Naive thymus-derived CD4-positive, alpha-beta T cell (primary cell): ENCODE data around the gene ZNF845. TPM values are rescaled to one million over a fixed set of nuclear protein-coding genes. Genes with fewer than 3 reads are reported as not detected.

Source experiments
- ATAC-seq: fragments of 150-1000 bp; cut with Tn5 transposase; 2 replicates; pipeline ENCODE4 v1.10.0; 2021; ENCODE audit warnings: mild to moderate bottlenecking, moderate library complexity
- CTCF ChIA-PET: fragments of 350-600 bp; sonication (Branson Sonifier 250); formaldehyde crosslinking; loops from one replicate; lab custom pipeline; 2021; ENCODE audit warnings: antibody characterized with exemption; lab: Charles Lee
- POLR2A ChIA-PET: fragments of 350-600 bp; sonication (Branson Sonifier 250); formaldehyde crosslinking; loops from one replicate; lab custom pipeline; 2021; ENCODE audit warnings: antibody characterized with exemption, inconsistent platforms; lab: Charles Lee
- DNase-seq, 9 donors: peaks; one replicate each; pipeline versions ENCODE4 v3.0.0 to v3.0.0-alpha.2; 2020 to 2022; ENCODE audit warnings: mixed read lengths in 1 of 9
- H3K27ac ChIP-seq: one replicate; pipeline ENCODE4 v1.7.0; 2013; ENCODE audit warnings: mild to moderate bottlenecking, low read depth, low read length, moderate library complexity
- H3K27me3 ChIP-seq, 2 donors: one replicate each; pipeline ENCODE4 v1.7.0; 2013; ENCODE audit warnings: low read length in 2 of 2, mild to moderate bottlenecking in 2 of 2, moderate library complexity in 2 of 2; ENCODE audit not compliant: control insufficient read depth in 2 of 2, insufficient read depth in 2 of 2
- H3K36me3 ChIP-seq, 3 experiments: 1 replicate in 2 of 3; 2 replicates in 1 of 3; pipeline ENCODE4 v1.7.0; 2013; ENCODE audit warnings: low read length in 3 of 3, mild to moderate bottlenecking in 3 of 3, moderate library complexity in 1 of 3; ENCODE audit not compliant: insufficient read depth in 3 of 3, control insufficient read depth in 2 of 3
- H3K4me1 ChIP-seq, 2 donors: one replicate each; pipeline ENCODE4 v1.7.0; 2013; ENCODE audit warnings: low read length in 2 of 2, mild to moderate bottlenecking in 2 of 2, moderate library complexity in 1 of 2; ENCODE audit not compliant: control insufficient read depth in 2 of 2, insufficient read depth in 2 of 2
- H3K4me3 ChIP-seq: 2 replicates; pipeline ENCODE4 v1.7.0; 2013; ENCODE audit warnings: mild to moderate bottlenecking, low read length
- H3K9me3 ChIP-seq, 3 experiments: 1 replicate in 2 of 3; 2 replicates in 1 of 3; pipeline ENCODE4 v1.7.0; 2013; ENCODE audit warnings: low read length in 3 of 3; ENCODE audit not compliant: control insufficient read depth in 2 of 3
- H3K27ac Mint-ChIP-seq, 9 donors: one replicate each; pipeline ENCODE4 v1.8.0; 2020 to 2022; ENCODE audit warnings: mixed read lengths in 9 of 9, mild to moderate bottlenecking in 8 of 9, moderate library complexity in 5 of 9, inconsistent platforms in 2 of 9
- H3K27me3 Mint-ChIP-seq, 5 donors: one replicate each; pipeline ENCODE4 v1.8.0; 2021 to 2022; ENCODE audit warnings: mixed read lengths in 5 of 5, mild to moderate bottlenecking in 1 of 5
- H3K36me3 Mint-ChIP-seq, 5 donors: one replicate each; pipeline ENCODE4 v1.8.0; 2020 to 2022; ENCODE audit warnings: mixed read lengths in 5 of 5, mild to moderate bottlenecking in 3 of 5, inconsistent platforms in 1 of 5
- H3K4me1 Mint-ChIP-seq, 7 donors: one replicate each; pipeline ENCODE4 v1.8.0; 2020 to 2022; ENCODE audit warnings: mixed read lengths in 7 of 7, mild to moderate bottlenecking in 3 of 7, inconsistent platforms in 1 of 7
- H3K4me3 Mint-ChIP-seq, 10 donors: one replicate each; pipeline ENCODE4 v1.8.0; 2020 to 2022; ENCODE audit warnings: mild to moderate bottlenecking in 10 of 10, mixed read lengths in 10 of 10, moderate library complexity in 6 of 10, inconsistent platforms in 2 of 10
- H3K9me3 Mint-ChIP-seq, 11 donors: one replicate each; pipeline ENCODE4 v1.8.0; 2020 to 2022; ENCODE audit warnings: mixed read lengths in 11 of 11, mild to moderate bottlenecking in 4 of 11, inconsistent platforms in 1 of 11, moderate library complexity in 1 of 11
- intact Hi-C, 2 donors: fragments of 100-400 bp; cut with micrococcal nuclease; formaldehyde crosslinking; loops; one replicate each; pipeline ENCODE4 v1.15.1; 2023
- polyA plus RNA-seq, 2 donors: library from polyadenylated mRNA; unstranded; fragments of 300-500 nt; fragmentation: Illumina TruSeq; gene quantifications; one replicate each; pipeline ENCODE4 v1.2.3, GENCODE V29; 2021
- total RNA-seq, 6 experiments: library from RNA in 5 of 6; stranded (reverse) in 5 of 6; gene quantifications; 1 replicate in 5 of 6; 2 replicates in 1 of 6; pipeline ENCODE4 v1.2.3 and lab custom pipeline; 2021 to 2026

Gene ZNF845
- total and polyA plus RNA-seq, 7 experiments from 2014 or later = 4.6 to 19.8 (median 11.1) TPM

DNA sequence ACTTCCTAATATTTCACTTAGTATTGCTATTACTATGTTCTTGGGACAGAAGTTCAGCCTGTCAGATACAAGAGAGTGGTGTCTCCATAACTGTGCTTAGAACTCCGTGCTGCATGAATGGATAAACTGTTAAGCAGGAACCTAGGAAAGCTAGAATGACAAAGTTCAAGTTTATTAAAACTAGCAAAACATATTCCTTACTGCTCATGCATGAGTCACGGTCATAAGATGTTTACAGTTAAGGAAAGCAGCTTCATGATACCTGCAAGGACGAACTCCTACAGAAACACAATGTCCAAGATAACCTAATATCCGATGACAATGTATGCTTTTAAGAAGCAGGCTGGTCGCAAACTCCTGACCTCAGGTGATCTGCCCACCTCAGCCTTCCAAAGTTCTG is 55.4 kb downstream of the ZNF845 start:
- CTCF ChIA-PET = no interaction called here
- Mint-ChIP-seq H3K27me3 (no peaks in the 10 kb centered on the region), H3K27ac (no peak overlapping the region), H3K4me1 (peaks cover 0 to 4% (median 3%) of the 10 kb centered on the region in 7 donors), H3K9me3 (peaks cover 11 to 92% (median 60%) of the 10 kb centered on the region in 11 donors), H3K4me3 (no peak overlapping the region), H3K36me3 (peaks cover 24 to 44% (median 38%) of the 10 kb centered on the region in 5 donors)
- POLR2A ChIA-PET = no interaction called here
- intact Hi-C loops = no loop called here
- H3K4me1 ChIP-seq = no peaks in the 10 kb centered on the region
- peaks cover 0 to 73% (median 27%) of the 10 kb centered on the region in 3 experiments for H3K9me3 ChIP-seq
- DNase-seq = no peak
- no peaks in the 10 kb centered on the region for H3K27me3 ChIP-seq
- ATAC-seq = no peak
- H3K36me3 ChIP-seq = peaks cover 0 to 9% (median 0%) of the 10 kb centered on the region in 3 experiments
- H3K27ac ChIP-seq = no peak overlapping the region
- H3K4me3 ChIP-seq = no peak overlapping the region

DNA sequence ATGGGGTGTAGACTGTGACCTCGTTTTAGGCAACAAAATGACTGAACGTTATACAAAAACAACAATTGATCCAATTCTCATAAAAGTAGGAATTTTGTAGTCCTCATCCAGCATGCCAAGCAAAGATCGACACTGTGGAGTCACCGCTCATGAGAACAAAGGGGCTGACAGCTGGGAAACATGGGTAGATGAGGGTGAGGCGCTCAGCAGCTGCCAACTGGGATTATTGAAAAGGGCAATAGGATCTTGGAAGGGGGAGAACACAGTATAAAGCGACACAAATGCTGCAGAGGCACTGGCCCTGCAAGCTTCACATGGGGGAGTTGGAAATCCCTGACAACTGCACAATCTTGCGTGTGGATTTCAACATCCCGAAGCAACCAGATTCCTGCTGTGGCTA is 56.0 kb downstream of the ZNF845 start:
- H3K27ac ChIP-seq = no peak overlapping the region
- Mint-ChIP-seq H3K9me3 (peaks cover 10 to 87% (median 54%) of the 10 kb centered on the region in 11 donors), H3K36me3 (peaks cover 23 to 41% (median 36%) of the 10 kb centered on the region in 5 donors), H3K27me3 (no peaks in the 10 kb centered on the region), H3K27ac (peak overlapping the region in 1 of 9 donors; percentile 67), H3K4me3 (peak overlapping the region in 1 of 10 donors; percentile 11), H3K4me1 (peaks cover 0 to 6% (median 5%) of the 10 kb centered on the region in 7 donors)
- H3K4me3 ChIP-seq = no peak overlapping the region
- peaks cover 2 to 3% of the 10 kb centered on the region in 2 donors for H3K4me1 ChIP-seq
- intact Hi-C loops = no loop called here
- no peak for ATAC-seq
- no peaks in the 10 kb centered on the region for H3K27me3 ChIP-seq
- CTCF ChIA-PET = no interaction called here
- DNase-seq = no peak
- peaks cover 0 to 69% (median 23%) of the 10 kb centered on the region in 3 experiments for H3K9me3 ChIP-seq
- H3K36me3 ChIP-seq = peaks cover 0 to 8% (median 0%) of the 10 kb centered on the region in 3 experiments
- POLR2A ChIA-PET = no interaction called here

DNA sequence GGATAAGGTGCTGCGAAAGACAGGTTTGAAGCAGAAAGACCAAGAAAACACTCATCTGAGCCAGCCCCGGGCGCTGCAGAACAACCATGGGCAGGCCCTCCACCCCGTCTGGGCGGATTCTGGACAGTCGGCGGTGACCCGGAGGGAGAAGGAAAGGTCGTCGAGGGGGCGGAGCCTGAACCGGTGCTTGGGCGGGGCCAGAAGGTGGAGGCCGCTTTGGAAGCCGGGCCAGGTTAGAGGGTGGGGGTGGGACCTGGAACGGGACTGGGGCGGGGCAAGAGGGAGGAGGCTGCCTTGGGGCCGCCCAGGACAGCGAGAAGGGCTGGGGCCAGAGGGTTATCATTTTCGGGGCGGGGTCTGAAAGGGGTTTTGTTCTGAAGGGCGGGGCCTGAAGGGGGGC is 56.4 kb downstream of the ZNF845 start:
- CTCF ChIA-PET = no interaction called here
- POLR2A ChIA-PET = no interaction called here

DNA sequence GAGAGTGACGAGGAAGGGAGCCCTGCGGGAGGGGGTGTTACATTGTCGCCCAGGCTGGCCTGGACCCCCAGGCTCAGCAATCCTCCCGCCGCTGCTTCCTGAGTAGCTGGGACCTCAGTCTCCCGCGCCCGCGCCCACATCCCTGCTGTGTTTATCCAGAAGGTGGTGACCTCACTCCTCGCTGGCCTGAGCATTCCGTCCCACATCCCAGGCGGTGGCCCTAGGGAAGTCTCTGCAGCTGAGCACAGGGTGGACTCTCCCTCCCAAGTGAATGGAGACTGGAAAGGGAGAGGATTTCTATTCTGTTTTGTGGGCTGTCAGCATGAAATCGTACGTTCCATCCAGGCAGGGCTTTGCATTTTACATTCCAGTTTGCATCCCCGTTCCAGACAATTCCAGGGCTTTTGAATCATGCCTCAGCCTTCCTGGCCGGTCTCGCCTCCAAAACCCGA is 61.0 kb downstream of the ZNF845 start:
- ATAC-seq (no peak), DNase-seq (no peak)
- Histone ChIP-seq H3K4me1 (peaks cover 5 to 8% of the 10 kb centered on the region in 2 donors), H3K27ac (peak overlapping the region; percentile 53), H3K36me3 (peaks cover 0 to 9% (median 0%) of the 10 kb centered on the region in 3 experiments), H3K4me3 (peak overlapping the region; percentile 97), H3K9me3 (peaks cover 0 to 24% (median 3%) of the 10 kb centered on the region in 3 experiments), H3K27me3 (no peaks in the 10 kb centered on the region)
- Mint-ChIP-seq H3K27ac (peak overlapping the region; percentile 89 to 97 (median 94)), H3K4me1 (peaks cover 13 to 37% (median 27%) of the 10 kb centered on the region in 7 donors), H3K27me3 (no peaks in the 10 kb centered on the region), H3K4me3 (peak overlapping the region; percentile 88 to 97 (median 93)), H3K36me3 (peaks cover 7 to 40% (median 21%) of the 10 kb centered on the region in 5 donors), H3K9me3 (peaks cover 4 to 41% (median 18%) of the 10 kb centered on the region in 11 donors)
- ChIA-PET CTCF (interaction anchor here (0.6 to 0.7 kb wide), 2 partner anchors 30 to 65 kb away, joined by 3 read pairs; no protein-coding TSS in a partner anchor), POLR2A (interaction anchor here (0.6 to 1.1 kb wide), 3 partner anchors 20 to 155 kb away, joined by 3 read pairs; no protein-coding TSS in a partner anchor)
- intact Hi-C loops = loop anchor here in 1 of 2 donors (2.0 kb wide), 1 partner anchor 432 kb away; the partner anchor contains the start of gene ZNF816

More for the DNA sequence above, 56.4 kb downstream of the ZNF845 start:
- DNase-seq (no peak), ATAC-seq (no peak)
- Mint-ChIP-seq H3K9me3 (peaks cover 6 to 86% (median 50%) of the 10 kb centered on the region in 11 donors), H3K27ac (peak overlapping the region in 1 of 9 donors; percentile 67), H3K4me3 (no peak overlapping the region), H3K4me1 (peaks cover 0 to 10% (median 8%) of the 10 kb centered on the region in 7 donors), H3K27me3 (no peaks in the 10 kb centered on the region), H3K36me3 (peaks cover 19 to 40% (median 32%) of the 10 kb centered on the region in 5 donors)
- intact Hi-C loops = no loop called here
- H3K4me1 ChIP-seq = peaks cover 4 to 5% of the 10 kb centered on the region in 2 donors
- no peaks in the 10 kb centered on the region for H3K27me3 ChIP-seq
- peaks cover 0 to 8% (median 0%) of the 10 kb centered on the region in 3 experiments for H3K36me3 ChIP-seq
- H3K9me3 ChIP-seq = peaks cover 0 to 65% (median 19%) of the 10 kb centered on the region in 3 experiments
- H3K27ac ChIP-seq = no peak overlapping the region
- no peak overlapping the region for H3K4me3 ChIP-seq

DNA sequence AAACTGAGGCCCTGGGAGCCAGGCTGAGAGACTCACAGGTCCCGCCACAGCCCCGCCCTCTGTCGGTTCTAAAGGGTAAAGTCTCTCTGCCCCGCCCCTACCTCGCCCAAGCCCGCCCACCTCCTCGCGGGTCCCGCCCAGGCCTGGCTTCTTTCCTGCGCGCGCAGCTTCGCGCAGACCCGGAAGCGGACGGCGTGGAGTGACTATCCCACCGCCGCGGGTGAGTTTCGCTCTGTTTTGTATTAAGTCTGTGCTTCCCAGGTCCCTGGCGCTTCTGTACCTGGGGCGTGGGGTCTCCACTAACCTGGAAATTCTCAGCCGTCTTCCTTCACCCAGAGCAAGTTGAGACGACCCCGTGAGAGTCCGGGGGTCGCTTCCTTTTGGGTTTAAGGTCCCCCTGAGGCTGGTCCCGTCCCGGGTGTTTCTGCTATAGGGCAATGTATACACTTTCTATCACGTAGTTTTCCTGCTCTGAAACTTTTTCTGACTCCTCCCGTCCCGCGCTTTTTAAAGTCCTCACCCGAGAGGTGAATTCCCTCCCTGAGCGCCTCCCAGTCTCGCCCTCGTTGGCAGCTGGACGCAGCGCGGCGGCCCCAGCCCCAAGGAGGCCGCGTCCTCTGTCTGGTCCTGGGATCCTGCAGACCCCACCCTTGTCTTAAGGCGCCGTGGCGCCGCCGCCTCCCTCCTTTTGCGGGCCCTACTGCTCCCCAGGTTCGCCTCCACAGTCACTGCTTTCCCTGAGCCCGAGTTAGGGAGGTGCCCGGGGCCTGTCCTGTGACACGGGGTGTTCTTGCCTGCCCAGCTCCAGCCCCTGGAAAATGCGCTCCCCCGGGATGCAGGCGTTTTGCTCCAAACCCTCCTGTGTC is 61.7 kb downstream of the ZNF845 start, which contains the start of gene ZNF765:
ZNF765 (plus strand) TSS at position 176 of the 866 bp plus-strand sequence. CDS start 2,867 bp downstream, outside the sequence.
- peak within 1 kb of the TSS; percentile 82 for H3K27ac ChIP-seq
- H3K4me1 Mint-ChIP-seq = peaks cover 13 to 40% (median 31%) of the 10 kb centered on the region in 7 donors
- peak within 1 kb of the TSS; percentile 89 to 97 (median 94) for H3K27ac Mint-ChIP-seq
- CTCF ChIA-PET = interaction anchor here (0.6 to 0.7 kb wide), 2 partner anchors 30 to 64 kb away, joined by 3 read pairs; no protein-coding TSS in a partner anchor
- no peaks in the 10 kb centered on the region for H3K27me3 ChIP-seq
- peaks cover 5 to 8% of the 10 kb centered on the region in 2 donors for H3K4me1 ChIP-seq
- ATAC-seq (peak; percentile 100), DNase-seq (peak; percentile 92 to 99 (median 97))
- H3K36me3 Mint-ChIP-seq = peaks cover 7 to 42% (median 25%) of the 10 kb centered on the region in 5 donors
- H3K9me3 Mint-ChIP-seq = peaks cover 0 to 40% (median 17%) of the 10 kb centered on the region in 11 donors
- no peaks in the 10 kb centered on the region for H3K27me3 Mint-ChIP-seq
- peaks cover 0 to 17% (median 0%) of the 10 kb centered on the region in 3 experiments for H3K9me3 ChIP-seq
- H3K36me3 ChIP-seq = peaks cover 0 to 15% (median 4%) of the 10 kb centered on the region in 3 experiments
- intact Hi-C loops = loop anchor here (1.0 to 5.0 kb wide), 15 partner anchors 30 to 1255 kb away; partner anchors contain the start of genes ZNF160 (in 2 of the 2), ZNF525 (in 2 of the 2), ZNF761 (in 2 of the 2) and ZNF816 (in 2 of the 2)
- H3K4me3 Mint-ChIP-seq = peak within 1 kb of the TSS; percentile 88 to 97 (median 93)
- peak within 1 kb of the TSS; percentile 97 for H3K4me3 ChIP-seq
- POLR2A ChIA-PET = interaction anchor here (0.6 to 1.1 kb wide), 4 partner anchors 21 to 432 kb away, joined by 3 read pairs; no protein-coding TSS in a partner anchor
